A375 (cell line): ENCODE results near the gene TMLHE. TPM values are rescaled to one million over a fixed set of nuclear protein-coding genes. Genes with fewer than 3 reads are reported as not detected.

Experiments
- small RNA-seq: library from RNA; depleted of rRNA; stranded (forward); fragments of <200 nt; gene quantifications from one replicate; pipeline ENCODE3, GENCODE V24; 2014
- total RNA-seq: library from RNA; depleted of rRNA; stranded (reverse); fragments of >200 nt; shearing (Covaris generic); gene quantifications from 2 replicates; pipeline ENCODE4 v1.2.3, GENCODE V29; 2014; rRNA removed

Gene TMLHE
- 5.4 and 9.0 TPM in 2 replicates for total RNA-seq

DNA sequence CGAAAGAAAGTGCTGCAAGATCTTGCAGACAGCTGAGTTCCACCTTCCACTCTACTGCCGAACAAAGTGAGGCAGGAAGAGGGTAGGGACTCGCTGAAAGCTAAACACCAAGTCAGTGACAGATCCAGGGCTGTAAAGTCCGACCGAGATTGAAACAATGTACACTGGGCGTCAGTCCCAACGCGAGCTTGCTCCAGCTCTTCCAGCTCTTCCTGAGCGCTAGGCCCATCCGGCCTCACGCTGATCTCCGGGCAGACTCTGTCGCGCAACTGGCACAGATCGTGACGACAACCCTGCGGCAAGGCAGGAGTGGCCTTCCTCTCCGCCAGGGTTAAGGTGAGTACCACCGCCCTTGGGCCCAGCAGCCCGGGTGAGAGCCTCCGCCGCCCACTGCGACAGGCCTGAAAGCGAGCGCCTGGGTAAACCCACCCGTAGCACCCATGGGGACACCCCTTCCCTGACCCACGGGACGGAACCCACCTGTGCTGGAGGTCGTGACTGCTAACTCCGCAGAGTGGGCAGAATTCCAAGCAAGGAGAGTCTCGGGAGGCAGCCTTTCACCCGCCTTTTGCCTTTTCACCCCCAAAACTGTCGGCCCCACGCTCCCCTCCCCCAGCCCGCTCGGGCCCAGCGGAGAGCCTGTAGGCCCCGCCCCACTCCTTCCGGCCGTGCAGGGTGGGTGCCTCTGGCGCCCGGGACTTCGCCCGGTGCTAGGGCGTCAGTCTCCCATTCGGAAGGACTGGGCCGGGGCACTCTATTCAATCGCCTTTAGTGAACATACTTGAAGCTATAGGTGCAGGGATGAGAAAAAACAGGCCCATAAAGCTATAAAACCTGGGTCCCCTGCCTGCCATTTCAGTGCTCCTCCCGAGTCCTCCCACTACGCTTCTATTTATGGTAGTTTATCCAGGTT, at the start of gene TMLHE, which contains the start of gene SPRY3:
TSS of gene TMLHE (minus strand) at position 641 of the 913 bp plus-strand sequence. CDS start 67,676 bp downstream, outside the sequence.
TSS of gene SPRY3 (plus strand) at position 275 of the 913 bp plus-strand sequence.

DNA sequence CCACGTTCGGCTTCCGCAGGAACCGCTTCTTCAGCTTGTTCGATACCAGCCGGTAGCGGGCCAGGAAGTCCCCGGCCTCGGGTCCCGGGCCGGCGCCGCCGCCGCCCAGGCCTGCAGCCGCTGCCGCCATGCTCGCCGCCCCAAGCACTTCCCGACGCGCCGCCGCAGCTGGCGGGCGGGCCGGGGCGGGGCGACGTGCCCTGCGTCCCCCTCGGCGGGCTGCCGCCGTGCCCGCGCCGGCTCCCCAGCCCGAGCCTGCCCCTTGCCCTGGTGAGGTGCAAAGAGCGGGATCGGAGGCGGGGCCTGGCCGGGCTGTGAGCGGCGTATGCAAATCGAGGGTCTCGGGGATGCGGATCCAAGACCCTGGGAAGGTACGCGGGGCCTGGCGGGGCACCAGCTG, 154.3 kb downstream of the TMLHE start, which contains the start of gene F8A3:
TSS of gene F8A3 (minus strand) at position 150 of the 400 bp plus-strand sequence. CDS start at position 130, 20 bp downstream.

Small RNA genes within 50 kb of the gene (small RNA-seq; reads per million reads assigned to genes)
- not detected for gene MIR1184-3

Other genes starting within 250 kb of the TMLHE start
- not detected in 2 replicates for gene F8A2, start 230.9 kb downstream of the TMLHE start, total RNA-seq
- 0.53 and 2.3 TPM in 2 replicates for gene F8A3, start 154.3 kb downstream of the TMLHE start, total RNA-seq
- gene SPRY3, start 366 bp downstream of the TMLHE start, total RNA-seq, result 0.15 and 0.27 TPM in 2 replicates